CD4-positive, alpha-beta memory T cell (primary cell): ENCODE results near the gene SMYD2. TPM values are rescaled to one million over a fixed set of nuclear protein-coding genes. Genes with fewer than 3 reads are reported as not detected.

Experiments
- CTCF ChIA-PET: fragments of 350-600 bp; sonication (Branson Sonifier 250); formaldehyde crosslinking; loops from one replicate; lab custom pipeline; 2021; ENCODE audit warnings: inconsistent platforms; ENCODE audit not compliant: partially characterized antibody; lab: Charles Lee
- POLR2A ChIA-PET: fragments of 350-600 bp; sonication (Branson Sonifier 250); formaldehyde crosslinking; loops from one replicate; lab custom pipeline; 2021; ENCODE audit not compliant: partially characterized antibody; lab: Charles Lee
- DNase-seq, 5 donors: peaks; one replicate each; pipeline versions ENCODE4 v3.0.0 to v3.0.0-alpha.2; 2020 to 2022; ENCODE audit warnings: mixed read lengths in 1 of 5
- H3K27ac ChIP-seq: one replicate; pipeline ENCODE4 v1.7.0; 2013; ENCODE audit warnings: low read depth, low read length
- H3K27me3 ChIP-seq: 2 replicates; pipeline ENCODE4 v1.7.0; 2013; ENCODE audit warnings: mild to moderate bottlenecking, low read length, moderate library complexity; ENCODE audit not compliant: insufficient read depth
- H3K36me3 ChIP-seq: 2 replicates; pipeline ENCODE4 v1.7.0; 2013; ENCODE audit warnings: mild to moderate bottlenecking, low read length, moderate library complexity; ENCODE audit not compliant: insufficient read depth
- H3K4me1 ChIP-seq: 2 replicates; pipeline ENCODE4 v1.7.0; 2013; ENCODE audit warnings: mild to moderate bottlenecking, low read length, moderate library complexity; ENCODE audit not compliant: insufficient read depth
- H3K4me3 ChIP-seq, 2 donors: one replicate each; pipeline ENCODE4 v1.7.0; 2013; ENCODE audit warnings: low read length in 2 of 2, mild to moderate bottlenecking in 1 of 2
- H3K9me3 ChIP-seq, 2 donors: one replicate each; pipeline ENCODE4 v1.7.0; 2013; ENCODE audit warnings: low read length in 2 of 2, control low read depth in 1 of 2; ENCODE audit not compliant: control insufficient read depth in 1 of 2
- H3K27ac Mint-ChIP-seq, 7 donors: one replicate each; pipeline ENCODE4 v1.8.0; 2020 to 2021; ENCODE audit warnings: mixed read lengths in 7 of 7, mild to moderate bottlenecking in 6 of 7, inconsistent platforms in 3 of 7, moderate library complexity in 3 of 7
- H3K27me3 Mint-ChIP-seq, 2 donors: one replicate each; pipeline ENCODE4 v1.8.0; 2020 to 2021; ENCODE audit warnings: mixed read lengths in 2 of 2
- H3K36me3 Mint-ChIP-seq, 2 donors: one replicate each; pipeline ENCODE4 v1.8.0; 2020 to 2021; ENCODE audit warnings: mixed read lengths in 2 of 2, inconsistent platforms in 1 of 2, mild to moderate bottlenecking in 1 of 2
- H3K4me1 Mint-ChIP-seq, 4 donors: one replicate each; pipeline ENCODE4 v1.8.0; 2020 to 2021; ENCODE audit warnings: mixed read lengths in 4 of 4, mild to moderate bottlenecking in 1 of 4
- H3K4me3 Mint-ChIP-seq, 8 donors: one replicate each; pipeline ENCODE4 v1.8.0; 2020 to 2021; ENCODE audit warnings: mixed read lengths in 8 of 8, mild to moderate bottlenecking in 7 of 8, moderate library complexity in 6 of 8, inconsistent platforms in 3 of 8
- H3K9me3 Mint-ChIP-seq, 8 donors: one replicate each; pipeline ENCODE4 v1.8.0; 2020 to 2021; ENCODE audit warnings: mixed read lengths in 8 of 8, mild to moderate bottlenecking in 5 of 8, inconsistent platforms in 3 of 8, moderate library complexity in 1 of 8
- intact Hi-C: fragments of 100-400 bp; cut with micrococcal nuclease; formaldehyde crosslinking; loops from one replicate; pipeline ENCODE4 v1.15.1; 2023
- polyA plus RNA-seq, 2 donors: library from polyadenylated mRNA; unstranded; fragments of 300-500 nt; fragmentation: Illumina TruSeq; gene quantifications; one replicate each; pipeline ENCODE4 v1.2.3, GENCODE V29; 2021
- total RNA-seq, 2 experiments: library from RNA; stranded (reverse); gene quantifications; one replicate each; pipeline ENCODE4 v1.2.3, GENCODE V29; 2021

SMYD2 gene
- total and polyA plus RNA-seq, 4 experiments from 2014 or later, result 41.4 to 77.9 (median 44.0) TPM

DNA sequence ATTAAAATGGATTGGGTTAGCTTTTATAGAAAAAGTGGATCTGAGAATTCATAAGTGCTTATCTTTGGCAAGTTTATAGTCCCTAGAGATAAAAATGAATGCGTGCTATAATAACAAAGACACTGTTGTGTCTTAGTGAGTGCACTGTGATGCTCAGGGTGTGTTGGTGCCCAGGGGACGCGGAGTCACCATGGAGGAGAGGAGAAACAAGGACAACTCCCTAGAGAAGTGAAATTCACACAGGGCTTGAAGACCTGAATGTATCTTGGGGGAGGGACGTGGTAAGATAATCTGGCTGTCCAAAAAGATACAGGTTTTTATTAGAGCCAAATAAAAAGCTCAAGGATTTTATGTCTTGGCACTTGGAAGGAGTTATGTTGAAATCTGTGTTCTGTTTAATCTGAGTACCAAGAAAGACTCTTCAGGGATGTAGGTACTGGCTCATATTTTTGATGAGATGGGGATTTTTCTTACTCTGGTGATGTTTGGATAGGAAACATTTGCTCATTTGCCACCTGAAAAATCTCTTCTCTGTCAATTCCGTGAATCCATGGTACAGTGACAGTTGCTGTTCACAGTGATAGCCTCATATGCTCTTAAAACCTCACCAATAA lies 9.6 kb downstream of the SMYD2 start:
- Mint-ChIP-seq H3K36me3 (peaks cover 22 to 26% of the 10 kb centered on the region in 2 donors), H3K4me3 (peak overlapping the region in 1 of 8 donors; percentile 10), H3K27me3 (no peaks in the 10 kb centered on the region), H3K9me3 (peaks cover 0 to 6% (median 0%) of the 10 kb centered on the region in 8 donors), H3K27ac (no peak overlapping the region), H3K4me1 (peaks cover 15 to 43% (median 35%) of the 10 kb centered on the region in 4 donors)
- Histone ChIP-seq H3K27ac (no peak overlapping the region), H3K27me3 (no peaks in the 10 kb centered on the region), H3K9me3 (no peaks in the 10 kb centered on the region), H3K4me3 (no peak overlapping the region), H3K4me1 (peaks cover 15% of the 10 kb centered on the region), H3K36me3 (no peaks in the 10 kb centered on the region)
- intact Hi-C loops, result no loop called here
- ChIA-PET CTCF (interaction anchor here (0.7 to 4.2 kb wide), 4 partner anchors 29 to 41 kb away, joined by 3 to 17 read pairs (median 4); no protein-coding TSS in a partner anchor), POLR2A (no interaction called here)
- DNase-seq, result no peak

DNA sequence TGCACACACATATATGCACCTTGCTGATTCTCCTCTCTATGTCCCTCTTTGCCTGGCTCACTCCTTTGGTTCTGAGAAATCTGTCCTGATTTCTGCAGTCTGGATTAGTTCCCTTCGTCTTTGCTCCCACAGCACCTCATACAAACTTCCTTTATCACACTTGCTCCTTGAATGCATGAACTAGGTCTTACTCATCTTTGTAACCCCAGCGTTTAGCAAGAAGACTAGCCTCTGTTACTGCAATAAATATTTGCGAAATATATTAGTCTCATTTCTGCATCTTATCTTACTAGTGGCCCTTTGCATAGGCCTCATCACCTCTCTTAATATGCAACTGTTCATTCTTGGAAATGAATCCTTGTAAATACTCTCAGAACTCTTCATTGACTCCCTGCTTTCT lies 11.4 kb downstream of the SMYD2 start:
- POLR2A ChIA-PET, result interaction anchor here (0.7 kb wide), 1 partner anchor 32 kb away, joined by 3 read pairs; no protein-coding TSS in a partner anchor

DNA sequence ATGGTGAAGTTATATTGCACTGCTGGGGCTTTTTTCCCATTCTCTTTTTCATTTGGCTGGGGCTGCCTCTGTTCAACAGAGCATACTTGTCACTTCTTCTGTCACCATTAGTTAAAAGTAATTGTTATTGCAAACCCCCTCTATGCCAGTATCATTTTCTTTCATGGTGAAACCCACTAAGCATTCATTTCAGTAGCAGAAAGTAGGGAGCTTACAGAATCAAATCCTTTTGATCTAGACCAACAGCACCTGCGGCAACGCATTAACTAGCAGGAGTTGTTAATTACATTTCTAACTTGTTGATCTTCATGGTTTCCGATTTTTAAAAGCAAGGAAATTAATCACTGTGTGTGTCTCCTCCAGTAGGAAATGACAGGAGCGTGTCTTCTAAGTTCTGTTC lies 15.0 kb downstream of the SMYD2 start:
- Mint-ChIP-seq H3K27me3 (no peaks in the 10 kb centered on the region), H3K36me3 (peaks cover 8 to 9% of the 10 kb centered on the region in 2 donors), H3K4me1 (peaks cover 9 to 25% (median 22%) of the 10 kb centered on the region in 4 donors), H3K27ac (peak overlapping the region in 2 of 7 donors; percentile 5 to 22), H3K9me3 (no peaks in the 10 kb centered on the region), H3K4me3 (no peak overlapping the region)
- intact Hi-C loops, result no loop called here
- no peaks in the 10 kb centered on the region for H3K9me3 ChIP-seq
- no peak overlapping the region for H3K4me3 ChIP-seq
- no peak overlapping the region for H3K27ac ChIP-seq
- ChIA-PET POLR2A (no interaction called here), CTCF (interaction anchor here (1.8 kb wide), 1 partner anchor 34 kb away, joined by 8 read pairs; no protein-coding TSS in a partner anchor)
- DNase-seq, result no peak
- no peaks in the 10 kb centered on the region for H3K27me3 ChIP-seq
- no peaks in the 10 kb centered on the region for H3K4me1 ChIP-seq
- H3K36me3 ChIP-seq, result no peaks in the 10 kb centered on the region

More for the DNA sequence above, 11.4 kb downstream of the SMYD2 start:
- Histone ChIP-seq H3K4me1 (peaks cover 8% of the 10 kb centered on the region), H3K27me3 (no peaks in the 10 kb centered on the region), H3K4me3 (no peak overlapping the region), H3K27ac (no peak overlapping the region), H3K9me3 (no peaks in the 10 kb centered on the region), H3K36me3 (no peaks in the 10 kb centered on the region)
- no peak overlapping the region for H3K27ac Mint-ChIP-seq
- peaks cover 22 to 28% of the 10 kb centered on the region in 2 donors for H3K36me3 Mint-ChIP-seq
- peaks cover 0 to 6% (median 0%) of the 10 kb centered on the region in 8 donors for H3K9me3 Mint-ChIP-seq
- H3K4me3 Mint-ChIP-seq, result no peak overlapping the region
- H3K4me1 Mint-ChIP-seq, result peaks cover 15 to 47% (median 38%) of the 10 kb centered on the region in 4 donors
- DNase-seq, result no peak
- no peaks in the 10 kb centered on the region for H3K27me3 Mint-ChIP-seq
- CTCF ChIA-PET, result interaction anchor here (1.0 to 4.2 kb wide), 5 partner anchors 10 to 40 kb away, joined by 3 to 17 read pairs (median 6); no protein-coding TSS in a partner anchor
- intact Hi-C loops, result no loop called here

DNA sequence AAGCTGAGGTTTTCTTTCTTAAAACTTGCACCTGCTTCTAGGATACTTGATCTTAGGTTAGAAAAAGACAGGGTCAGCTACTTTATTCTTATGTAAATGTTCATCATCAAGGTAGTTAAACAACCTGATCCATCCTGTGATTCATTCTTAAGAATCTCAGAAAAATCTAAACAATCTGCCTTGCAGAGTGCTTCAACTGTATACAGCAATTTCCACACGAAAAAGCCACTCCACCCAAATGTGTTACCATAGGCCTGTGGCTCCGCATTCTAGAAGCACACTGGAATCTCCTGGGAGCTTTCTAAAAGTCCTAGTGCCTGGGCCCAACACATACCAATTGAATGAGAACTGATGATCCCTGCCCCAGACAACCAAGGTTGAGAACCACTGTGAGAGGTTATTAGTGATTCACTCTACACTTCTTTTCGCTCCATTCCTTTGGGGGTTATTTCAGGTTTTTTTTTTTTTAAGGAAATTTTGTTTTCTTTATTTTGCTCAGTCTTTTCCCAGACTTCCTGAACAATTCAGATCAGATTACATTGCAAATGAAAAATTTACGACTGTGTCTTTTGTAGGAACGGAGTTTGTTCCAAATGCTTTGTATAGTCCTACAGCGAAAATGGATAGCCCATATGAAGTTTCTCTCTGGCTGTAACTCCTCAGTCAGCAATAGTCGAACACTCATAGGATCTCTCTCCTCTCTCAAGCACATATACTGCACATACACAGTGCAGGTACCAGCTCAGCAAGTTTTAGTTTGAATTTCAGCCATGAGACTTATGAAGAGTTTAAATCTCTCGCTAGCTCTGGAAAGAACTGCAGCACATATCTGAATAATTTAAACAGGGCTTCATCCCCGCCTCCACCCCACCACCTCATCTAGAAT lies 16.1 kb downstream of the SMYD2 start:
- CTCF ChIA-PET, result interaction anchor here (0.8 to 2.0 kb wide), 2 partner anchors 35 kb away, joined by 3 to 6 read pairs; no protein-coding TSS in a partner anchor
- intact Hi-C loops, result no loop called here

DNA sequence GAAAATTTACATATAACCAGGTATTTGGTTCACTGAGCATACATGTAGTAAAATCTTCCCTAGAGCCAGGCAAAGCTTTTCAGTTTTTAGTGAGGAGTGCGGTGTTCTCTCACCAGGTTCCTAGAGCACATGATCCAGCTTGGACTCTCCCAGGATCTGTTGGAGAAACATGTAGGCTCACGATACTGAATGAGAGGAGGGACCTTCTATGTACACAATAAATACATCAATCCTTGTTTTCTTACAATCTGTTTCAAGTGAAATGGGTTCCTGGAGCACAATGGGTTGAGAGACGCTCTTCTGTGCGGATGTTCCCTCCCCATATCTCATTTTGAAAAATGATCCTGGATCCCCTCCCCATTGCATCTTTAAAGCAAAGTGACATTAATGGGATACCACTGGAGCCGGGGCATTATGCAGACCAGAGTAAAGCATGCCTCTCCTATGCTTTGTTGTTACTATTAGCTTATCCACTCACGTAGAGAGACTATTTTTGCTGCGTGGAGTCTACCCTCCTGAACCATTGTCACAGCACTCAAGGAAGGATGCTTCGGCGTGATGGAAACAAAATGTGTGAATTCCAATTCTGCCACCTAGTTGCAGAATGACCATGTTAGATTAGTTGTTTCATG lies 19.3 kb downstream of the SMYD2 start:
- H3K4me3 Mint-ChIP-seq, result no peak overlapping the region
- no peaks in the 10 kb centered on the region for H3K36me3 ChIP-seq
- ChIA-PET POLR2A (no interaction called here), CTCF (interaction anchor here (1.1 to 1.7 kb wide), 3 partner anchors 27 to 39 kb away, joined by 3 to 10 read pairs (median 6); no protein-coding TSS in a partner anchor)
- H3K27ac Mint-ChIP-seq, result peak overlapping the region in 1 of 7 donors; percentile 25
- no peak overlapping the region for H3K27ac ChIP-seq
- intact Hi-C loops, result no loop called here
- no peaks in the 10 kb centered on the region for H3K27me3 ChIP-seq
- H3K27me3 Mint-ChIP-seq, result no peaks in the 10 kb centered on the region
- peaks cover 8 to 10% of the 10 kb centered on the region in 2 donors for H3K36me3 Mint-ChIP-seq
- H3K4me1 Mint-ChIP-seq, result peaks cover 18 to 40% (median 28%) of the 10 kb centered on the region in 4 donors
- H3K9me3 ChIP-seq, result no peaks in the 10 kb centered on the region
- no peak overlapping the region for H3K4me3 ChIP-seq
- no peaks in the 10 kb centered on the region for H3K9me3 Mint-ChIP-seq
- H3K4me1 ChIP-seq, result peaks cover 13% of the 10 kb centered on the region
- DNase-seq, result no peak

More for the DNA sequence above, 16.1 kb downstream of the SMYD2 start:
- Mint-ChIP-seq H3K4me3 (no peak overlapping the region), H3K4me1 (peaks cover 12 to 27% (median 26%) of the 10 kb centered on the region in 4 donors), H3K9me3 (no peaks in the 10 kb centered on the region), H3K27ac (no peak overlapping the region), H3K36me3 (peaks cover 8 to 9% of the 10 kb centered on the region in 2 donors), H3K27me3 (no peaks in the 10 kb centered on the region)
- Histone ChIP-seq H3K4me1 (peaks cover 1% of the 10 kb centered on the region), H3K27ac (no peak overlapping the region), H3K27me3 (no peaks in the 10 kb centered on the region), H3K36me3 (no peaks in the 10 kb centered on the region), H3K9me3 (no peaks in the 10 kb centered on the region), H3K4me3 (no peak overlapping the region)
- POLR2A ChIA-PET, result no interaction called here
- DNase-seq, result no peak

DNA sequence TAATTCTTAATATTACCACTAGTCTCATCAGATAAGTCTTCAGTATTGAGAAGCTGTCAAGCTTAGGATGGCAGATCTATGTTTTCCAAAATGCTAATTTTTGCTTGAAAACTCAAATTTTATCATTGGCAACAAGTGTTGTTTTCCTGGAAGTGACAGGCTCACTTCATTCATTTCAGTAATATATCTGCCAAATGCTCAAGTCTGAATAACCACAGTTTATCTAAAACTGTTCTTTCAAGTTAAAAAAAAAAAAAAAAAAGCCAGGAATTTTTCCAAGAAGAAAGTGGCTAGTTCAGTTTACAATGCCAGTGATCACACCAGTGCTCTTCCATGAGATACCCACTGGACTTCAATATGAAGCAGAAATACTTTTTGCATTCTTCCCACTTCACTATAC lies 20.6 kb downstream of the SMYD2 start:
- no peak overlapping the region for H3K4me3 ChIP-seq
- no peak for DNase-seq
- H3K27ac ChIP-seq, result no peak overlapping the region
- no peaks in the 10 kb centered on the region for H3K36me3 ChIP-seq
- Mint-ChIP-seq H3K27ac (no peak overlapping the region), H3K9me3 (no peaks in the 10 kb centered on the region), H3K4me3 (no peak overlapping the region), H3K36me3 (peaks cover 8 to 10% of the 10 kb centered on the region in 2 donors), H3K4me1 (peaks cover 15 to 33% (median 19%) of the 10 kb centered on the region in 4 donors), H3K27me3 (no peaks in the 10 kb centered on the region)
- ChIA-PET POLR2A (no interaction called here), CTCF (interaction anchor here (1.1 to 4.2 kb wide), 4 partner anchors 26 to 39 kb away, joined by 3 to 28 read pairs (median 17); no protein-coding TSS in a partner anchor)
- H3K4me1 ChIP-seq, result peaks cover 13% of the 10 kb centered on the region
- H3K9me3 ChIP-seq, result no peaks in the 10 kb centered on the region
- H3K27me3 ChIP-seq, result no peaks in the 10 kb centered on the region
- intact Hi-C loops, result no loop called here
